Chondrocyte (in vitro differentiated cells): ENCODE data around the gene C1orf50. TPM values are rescaled to one million over a fixed set of nuclear protein-coding genes. Genes with fewer than 3 reads are reported as not detected.
"Not testable (repeated sequence)": the region's sequence is repeated elsewhere in the genome, so short reads cannot be mapped to it uniquely, and the experiment has no call there.

ENCODE experiments used
- DNase-seq: peaks from one replicate; pipeline ENCODE4 v3.0.0; 2021; ENCODE audit warnings: mixed read lengths, low spot score
- H3K27ac Mint-ChIP-seq: one replicate; pipeline ENCODE4 v1.8.0; 2021; ENCODE audit warnings: mild to moderate bottlenecking, moderate library complexity, mixed read lengths; ENCODE audit not compliant: unreplicated experiment
- H3K27me3 Mint-ChIP-seq: 2 replicates; pipeline ENCODE4 v1.8.0; 2021; ENCODE audit warnings: low read depth, mixed read lengths
- H3K36me3 Mint-ChIP-seq: 2 replicates; pipeline ENCODE4 v1.8.0; 2021; ENCODE audit warnings: low read depth, mixed read lengths
- H3K4me1 Mint-ChIP-seq: 2 replicates; pipeline ENCODE4 v1.8.0; 2021; ENCODE audit warnings: low read depth, mild to moderate bottlenecking, mixed read lengths
- H3K4me3 Mint-ChIP-seq: one replicate; pipeline ENCODE4 v1.8.0; 2021; ENCODE audit warnings: mild to moderate bottlenecking, moderate library complexity, mixed read lengths; ENCODE audit not compliant: unreplicated experiment
- H3K9me3 Mint-ChIP-seq: 2 replicates; pipeline ENCODE4 v1.8.0; 2021; ENCODE audit warnings: low read depth, mixed read lengths
- CTCF ChIP-seq: fragments of 200-600 bp; sonication (generic); IDR thresholded peaks from 2 replicates; pipeline ENCODE4 v1.5.0; 2021; ENCODE audit warnings: antibody characterized with exemption, mild to moderate bottlenecking, moderate library complexity
- total RNA-seq: library from RNA; stranded (reverse); gene quantifications from 3 replicates; pipeline ENCODE4 v1.2.1, GENCODE V29; 2021

C1orf50 gene
- total RNA-seq, 1 donor from 2014 or later = 6.7 TPM

GRCh38 chr1:42748461-42749410 is 18.3 kb upstream of the C1orf50 start:
- Mint-ChIP-seq H3K9me3 (no peaks in the 10 kb centered on the region), H3K36me3 (peaks cover 50% of the 10 kb centered on the region), H3K27ac (no peak overlapping the region), H3K27me3 (no peaks in the 10 kb centered on the region), H3K4me1 (peaks cover 6% of the 10 kb centered on the region), H3K4me3 (no peak overlapping the region)
- no peak for TF ChIP-seq CTCF
- DNase-seq = no peak

GRCh38 chr1:42750041-42750440 is 17.0 kb upstream of the C1orf50 start:
- no peak for TF ChIP-seq CTCF
- DNase-seq = no peak
- H3K27ac Mint-ChIP-seq = no peak overlapping the region
- no peaks in the 10 kb centered on the region for H3K27me3 Mint-ChIP-seq
- H3K4me3 Mint-ChIP-seq = no peak overlapping the region
- H3K4me1 Mint-ChIP-seq = peaks cover 10% of the 10 kb centered on the region
- H3K36me3 Mint-ChIP-seq = peaks cover 59% of the 10 kb centered on the region
- no peaks in the 10 kb centered on the region for H3K9me3 Mint-ChIP-seq

GRCh38 chr1:42751511-42752070 is 15.5 kb upstream of the C1orf50 start:
- not testable (repeated sequence) for H3K4me1 Mint-ChIP-seq, H3K27ac Mint-ChIP-seq, DNase-seq, H3K9me3 Mint-ChIP-seq, H3K4me3 Mint-ChIP-seq, H3K27me3 Mint-ChIP-seq
- H3K36me3 Mint-ChIP-seq = peaks cover 63% of the 10 kb centered on the region

GRCh38 chr1:42752284-42752683 is 14.8 kb upstream of the C1orf50 start:
- no peak overlapping the region for H3K27ac Mint-ChIP-seq
- DNase-seq = no peak
- H3K36me3 Mint-ChIP-seq = peaks cover 64% of the 10 kb centered on the region
- no peaks in the 10 kb centered on the region for H3K27me3 Mint-ChIP-seq
- TF ChIP-seq CTCF = no peak
- no peak overlapping the region for H3K4me3 Mint-ChIP-seq
- peaks cover 14% of the 10 kb centered on the region for H3K4me1 Mint-ChIP-seq
- H3K9me3 Mint-ChIP-seq = no peaks in the 10 kb centered on the region

GRCh38 chr1:42753070-42753469 is 14.0 kb upstream of the C1orf50 start:
- H3K4me1 Mint-ChIP-seq = peaks cover 14% of the 10 kb centered on the region
- H3K27ac Mint-ChIP-seq = no peak overlapping the region
- H3K27me3 Mint-ChIP-seq = no peaks in the 10 kb centered on the region
- H3K36me3 Mint-ChIP-seq = peaks cover 65% of the 10 kb centered on the region
- no peak for TF ChIP-seq CTCF
- no peaks in the 10 kb centered on the region for H3K9me3 Mint-ChIP-seq
- DNase-seq = no peak
- H3K4me3 Mint-ChIP-seq = no peak overlapping the region
